Keratinocyte (primary cell): ENCODE data around the gene KLHL3. TPM values are rescaled to one million over a fixed set of nuclear protein-coding genes. Genes with fewer than 3 reads are reported as not detected.

Source experiments
- DNase-seq: peaks from one replicate; pipeline ENCODE4 v3.0.0-alpha.2; 2011; ENCODE audit warnings: low read depth, missing footprints, low spot score
- FAIRE-seq: peaks from 2 replicates; lab custom pipeline; 2011; peaks lifted over from hg19 to GRCh38; lab: Jason Lieb, UNC
- H2AFZ ChIP-seq: 2 replicates; pipeline ENCODE4 v1.6.0; 2012; ENCODE audit warnings: low read length, control low read depth, inconsistent platforms; ENCODE audit not compliant: control insufficient read depth
- H3K27ac ChIP-seq: 2 replicates; pipeline ENCODE4 v1.5.1; 2011; ENCODE audit warnings: low read length; ENCODE audit not compliant: control insufficient read depth, insufficient read depth
- H3K27me3 ChIP-seq: 3 replicates; pipeline ENCODE4 v1.6.0; 2011; ENCODE audit warnings: low read length; ENCODE audit not compliant: control insufficient read depth, insufficient read depth; ENCODE audit errors: extremely low read depth
- H3K36me3 ChIP-seq, 2 experiments: 2 replicates in 1 of 2; 3 replicates in 1 of 2; pipeline ENCODE4 v1.5.1; 2011; ENCODE audit warnings: low read length in 2 of 2, mild to moderate bottlenecking in 1 of 2; ENCODE audit not compliant: control insufficient read depth in 2 of 2, insufficient read depth in 2 of 2; ENCODE audit errors: extremely low read depth in 1 of 2
- H3K4me1 ChIP-seq: 3 replicates; pipeline ENCODE4 v1.5.1; 2011; ENCODE audit warnings: low read length; ENCODE audit not compliant: control insufficient read depth, insufficient read depth; ENCODE audit errors: extremely low read depth
- H3K4me2 ChIP-seq: 3 replicates; pipeline ENCODE4 v1.6.0; 2011; ENCODE audit warnings: low read depth, low read length; ENCODE audit not compliant: control insufficient read depth, insufficient read depth; ENCODE audit errors: extremely low read depth
- H3K4me3 ChIP-seq, 3 experiments: fragments of 200-600 bp in 1 of 3; sonication (generic) in 1 of 3; 2 replicates in 2 of 3; 3 replicates in 1 of 3; pipeline ENCODE4 v1.5.1; 2011 to 2016; ENCODE audit warnings: low read length in 3 of 3, mild to moderate bottlenecking in 3 of 3, control low read depth in 2 of 3, inconsistent platforms in 1 of 3, low read depth in 1 of 3, mixed read lengths in 1 of 3, mixed run types in 1 of 3, moderate library complexity in 1 of 3; ENCODE audit not compliant: control insufficient read depth in 2 of 3, insufficient read depth in 2 of 3; ENCODE audit errors: extremely low read depth in 1 of 3
- H3K79me2 ChIP-seq: 2 replicates; pipeline ENCODE4 v1.6.0; 2012; ENCODE audit warnings: low read length; ENCODE audit not compliant: control insufficient read depth, insufficient read depth
- H3K9ac ChIP-seq: 3 replicates; pipeline ENCODE4 v1.6.0; 2011; ENCODE audit warnings: low read length; ENCODE audit not compliant: control insufficient read depth, insufficient read depth; ENCODE audit errors: extremely low read depth
- H3K9me1 ChIP-seq: 3 replicates; pipeline ENCODE4 v1.6.0; 2011; ENCODE audit warnings: low read length; ENCODE audit not compliant: control insufficient read depth, insufficient read depth; ENCODE audit errors: extremely low read depth
- H3K9me3 ChIP-seq: 2 replicates; pipeline ENCODE4 v1.5.1; 2012; ENCODE audit warnings: low read depth, low read length; ENCODE audit not compliant: control insufficient read depth
- H4K20me1 ChIP-seq: 3 replicates; pipeline ENCODE4 v1.6.0; 2011; ENCODE audit warnings: low read length; ENCODE audit not compliant: control insufficient read depth, insufficient read depth; ENCODE audit errors: extremely low read depth
- CTCF ChIP-seq, 3 experiments: IDR thresholded peaks in 1 of 3; conservative IDR thresholded peaks in 1 of 3; optimal IDR thresholded peaks in 1 of 3; 2 replicates in 2 of 3; 3 replicates in 1 of 3; pipeline versions ENCODE3 to v1.5.1; 2011; ENCODE audit warnings: low read length in 3 of 3, mild to moderate bottlenecking in 3 of 3, moderate library complexity in 2 of 3, control low read depth in 1 of 3, inconsistent platforms in 1 of 3; ENCODE audit not compliant: insufficient read depth in 2 of 3; ENCODE audit errors: extremely low read depth in 1 of 3
- EZH2 ChIP-seq: IDR thresholded peaks from one replicate; pipeline ENCODE4 v1.6.1; 2012; ENCODE audit warnings: inconsistent platforms, mild to moderate bottlenecking, low read length, moderate library complexity
- dilution Hi-C: fragments of 300-500 bp; cut with MboI; formaldehyde crosslinking; loops from one replicate; pipeline ENCODE4 v1.7.0; 2020; ENCODE audit warnings: low sequenced_read_pairs; ENCODE audit not compliant: extremely low pct_ligation_motif_present
- polyA plus RNA-seq, 5 experiments: library from polyadenylated mRNA; depleted of rRNA in 3 of 5; stranded (reverse) in 3 of 5; stranded (forward) in 1 of 5; unstranded in 1 of 5; fragments of >200 nt; gene quantifications; 1 replicate in 1 of 5; 2 replicates in 3 of 5; 3 replicates in 1 of 5; pipeline versions ENCODE4 v1.2.1 to v1.2.3, GENCODE V29; 2011 to 2012; ENCODE audit warnings: missing spikeins in 2 of 5, low read depth in 1 of 5, low replicate concordance in 1 of 5

The KLHL3 gene
- polyA plus RNA-seq, 1 donor (not counting 4 experiments of a cell fraction or from before 2014, with no cell fraction given), result 2.5 TPM

GRCh38 chr5:137635521-137635921 is 100.4 kb downstream of the KLHL3 start:
- DNase-seq (no peak), FAIRE-seq (no peak)
- no peak overlapping the region for H3K4me2 ChIP-seq
- no peaks in the 10 kb centered on the region for H3K36me3 ChIP-seq
- TF ChIP-seq CTCF (optimal IDR thresholded peaks at IDR 0.05 in 1 of 3, IDR thresholded peaks at IDR 0.05 in 1 of 3, conservative IDR thresholded peaks at IDR 0.05 in 1 of 3; ENCODE audit: extremely low read depth in 1 of 3, insufficient read depth in 2 of 3, low read length in 3 of 3) (no peak), EZH2 (no peak)
- H3K9me3 ChIP-seq, result no peaks in the 10 kb centered on the region
- H3K27me3 ChIP-seq, result no peaks in the 10 kb centered on the region
- H3K9me1 ChIP-seq, result no peaks in the 10 kb centered on the region
- no peak overlapping the region for H3K9ac ChIP-seq
- H3K4me3 ChIP-seq, result no peak overlapping the region
- dilution Hi-C loops, result no loop called here
- H3K27ac ChIP-seq, result no peak overlapping the region
- H3K79me2 ChIP-seq, result no peaks in the 10 kb centered on the region
- H2AFZ ChIP-seq, result no peak overlapping the region
- no peaks in the 10 kb centered on the region for H4K20me1 ChIP-seq
- H3K4me1 ChIP-seq, result peaks cover 11% of the 10 kb centered on the region

- dilution Hi-C loops, result no loop called here
- H3K36me3 ChIP-seq, result no peaks in the 10 kb centered on the region
- peaks cover 21% of the 10 kb centered on the region for H3K4me1 ChIP-seq
- no peak overlapping the region for H3K27ac ChIP-seq
- FAIRE-seq, result no peak
- H2AFZ ChIP-seq, result no peak overlapping the region
- H3K27me3 ChIP-seq, result no peaks in the 10 kb centered on the region
- no peaks in the 10 kb centered on the region for H3K9me3 ChIP-seq
- H3K9ac ChIP-seq, result no peak overlapping the region
- no peaks in the 10 kb centered on the region for H3K79me2 ChIP-seq
- no peak overlapping the region for H3K4me2 ChIP-seq
- H4K20me1 ChIP-seq, result no peaks in the 10 kb centered on the region
- no peaks in the 10 kb centered on the region for H3K9me1 ChIP-seq
- H3K4me3 ChIP-seq, result no peak overlapping the region
- TF ChIP-seq CTCF (optimal IDR thresholded peaks at IDR 0.05 in 1 of 3, IDR thresholded peaks at IDR 0.05 in 1 of 3, conservative IDR thresholded peaks at IDR 0.05 in 1 of 3; ENCODE audit: extremely low read depth in 1 of 3, insufficient read depth in 2 of 3, low read length in 3 of 3) (no peak), EZH2 (no peak)
- no peak for DNase-seq
Measured at GRCh38 chr5:137633896-137634295, 102.0 kb downstream of the KLHL3 start.
